Measurements from ENCODE around the gene ZMYM2. TPM values are rescaled to one million over a fixed set of nuclear protein-coding genes. Genes with fewer than 3 reads are reported as not detected.

The ZMYM2 gene
- total and polyA plus RNA-seq, 2 experiments from 2014 or later = 87.9 to 159 TPM

DNA sequence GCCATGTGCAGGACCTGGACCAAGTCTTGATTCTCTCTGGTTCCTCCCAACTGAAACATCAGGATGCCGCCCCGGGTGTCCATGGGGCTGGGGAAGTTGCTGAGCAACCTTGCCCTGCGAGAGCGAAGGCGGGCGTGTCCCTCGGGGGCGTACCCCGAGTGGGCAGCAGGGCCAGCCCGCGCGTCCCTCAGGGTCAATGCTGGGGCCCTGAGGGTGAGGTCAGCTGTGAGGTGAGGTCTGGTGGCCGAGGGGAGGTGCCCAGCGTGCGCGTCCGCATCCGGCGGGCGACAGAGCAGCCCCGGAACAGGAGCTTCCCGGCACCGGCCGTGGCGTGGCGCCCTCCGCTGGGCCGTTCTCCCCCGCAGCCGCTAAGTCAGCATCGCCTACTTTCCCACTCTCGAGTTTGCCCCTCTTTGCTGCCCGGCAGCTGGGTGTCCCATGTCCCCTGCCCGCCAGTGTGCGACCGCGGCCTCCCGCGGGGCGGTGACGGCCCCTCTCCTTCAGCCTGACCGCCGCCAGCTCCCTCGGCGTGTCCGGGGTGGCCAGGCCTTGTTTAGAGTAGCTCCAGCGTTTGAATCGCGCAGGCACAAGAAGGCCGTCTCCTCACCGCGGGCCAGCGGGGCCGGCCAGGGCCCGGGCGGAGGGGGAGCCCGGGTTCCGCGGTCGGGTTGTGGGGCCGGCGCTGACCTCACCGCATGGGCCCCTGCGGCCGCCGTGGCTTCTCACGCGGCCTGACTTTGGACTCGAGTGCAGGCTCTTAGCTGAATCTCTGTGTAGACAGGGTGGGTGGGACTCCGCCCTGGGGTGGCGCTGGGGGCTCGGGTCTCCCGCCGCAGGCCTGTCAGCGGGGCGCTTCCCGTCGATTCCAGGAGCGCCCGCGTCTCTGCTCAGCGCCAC, 169.3 kb downstream of the ZMYM2 start:
- H2AFZ ChIP-seq = peak overlapping the region; percentile 98
- peaks cover 38% of the 10 kb centered on the region for H3K27me3 ChIP-seq (ENCODE audit: insufficient read depth)
- no peaks in the 10 kb centered on the region for H3F3A ChIP-seq (replicated peaks; ENCODE audit: low read depth)
- H3K4me1 ChIP-seq (ENCODE audit: insufficient read depth) = peaks cover 7% of the 10 kb centered on the region
- Mint-ChIP-seq H3K4me1 (no peaks in the 10 kb centered on the region), H3K27ac (no peak overlapping the region), H3K4me3 (peak overlapping the region; percentile 66), H3K27me3 (ENCODE audit: insufficient read depth, low read depth, poor library complexity) (peaks cover 4% of the 10 kb centered on the region), H3K36me3 (ENCODE audit: low read depth) (no peaks in the 10 kb centered on the region), H3K9me3 (no peaks in the 10 kb centered on the region)
- no peak overlapping the region for H3K27ac ChIP-seq (ENCODE audit: low read depth)
- DNase-seq (ENCODE audit: low spot score) (peak; percentile 68), ATAC-seq (peak; percentile 84)
- no peaks in the 10 kb centered on the region for H4K20me1 ChIP-seq (replicated peaks; ENCODE audit: insufficient read depth)
- H3K79me2 ChIP-seq (replicated peaks; ENCODE audit: insufficient read depth) = no peaks in the 10 kb centered on the region
- peak overlapping the region; percentile 82 for H3K4me3 ChIP-seq
- H3K4me2 ChIP-seq = peak overlapping the region; percentile 95
- no peaks in the 10 kb centered on the region for H3K9me2 ChIP-seq (ENCODE audit: insufficient read depth)
- H3K36me3 ChIP-seq (ENCODE audit: insufficient read depth) = no peaks in the 10 kb centered on the region
- TF ChIP-seq, protein P1, sequence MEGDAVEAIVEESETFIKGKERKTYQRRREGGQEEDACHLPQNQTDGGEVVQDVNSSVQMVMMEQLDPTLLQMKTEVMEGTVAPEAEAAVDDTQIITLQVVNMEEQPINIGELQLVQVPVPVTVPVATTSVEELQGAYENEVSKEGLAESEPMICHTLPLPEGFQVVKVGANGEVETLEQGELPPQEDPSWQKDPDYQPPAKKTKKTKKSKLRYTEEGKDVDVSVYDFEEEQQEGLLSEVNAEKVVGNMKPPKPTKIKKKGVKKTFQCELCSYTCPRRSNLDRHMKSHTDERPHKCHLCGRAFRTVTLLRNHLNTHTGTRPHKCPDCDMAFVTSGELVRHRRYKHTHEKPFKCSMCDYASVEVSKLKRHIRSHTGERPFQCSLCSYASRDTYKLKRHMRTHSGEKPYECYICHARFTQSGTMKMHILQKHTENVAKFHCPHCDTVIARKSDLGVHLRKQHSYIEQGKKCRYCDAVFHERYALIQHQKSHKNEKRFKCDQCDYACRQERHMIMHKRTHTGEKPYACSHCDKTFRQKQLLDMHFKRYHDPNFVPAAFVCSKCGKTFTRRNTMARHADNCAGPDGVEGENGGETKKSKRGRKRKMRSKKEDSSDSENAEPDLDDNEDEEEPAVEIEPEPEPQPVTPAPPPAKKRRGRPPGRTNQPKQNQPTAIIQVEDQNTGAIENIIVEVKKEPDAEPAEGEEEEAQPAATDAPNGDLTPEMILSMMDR (conservative IDR thresholded peaks at IDR 0.05; ENCODE audit: low read depth in 2 of 2) = peak; percentile 43 to 57
- no peak for TF ChIP-seq CREB1 (CRISPR knock-in tag; IDR thresholded peaks at IDR 0.05; ENCODE audit: low read depth)
- peak; percentile 58; the same call in 1 of the 2 replicates for TF ChIP-seq POLR2AphosphoS5 (IDR thresholded peaks at IDR 0.05; ENCODE audit: low read depth)

DNA sequence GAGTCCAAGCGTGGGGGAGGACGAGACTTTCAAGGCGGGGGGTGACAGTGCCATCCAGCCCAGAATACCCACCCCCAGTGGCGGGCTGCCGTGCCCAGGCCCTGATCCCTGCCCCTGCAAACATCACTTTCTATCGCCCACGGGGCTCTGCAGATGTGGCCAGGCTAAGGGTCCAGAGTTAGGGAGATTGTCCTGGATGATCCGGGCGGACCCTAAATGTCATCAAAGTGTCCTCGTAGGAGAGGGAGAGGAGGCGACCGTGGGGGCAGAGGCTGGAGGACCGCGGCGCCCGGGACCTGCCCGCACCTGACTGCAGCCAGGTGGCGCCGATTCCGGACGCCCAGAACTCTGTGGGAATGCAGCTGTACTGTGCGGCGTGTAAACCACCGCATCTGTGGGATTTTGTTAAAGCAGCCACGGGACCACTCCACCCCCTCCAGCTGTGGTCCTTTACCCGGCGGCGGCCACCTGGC, 170.0 kb downstream of the ZMYM2 start:
- Mint-ChIP-seq H3K9me3 (no peaks in the 10 kb centered on the region), H3K4me1 (no peaks in the 10 kb centered on the region), H3K27ac (no peak overlapping the region), H3K27me3 (ENCODE audit: insufficient read depth, low read depth, poor library complexity) (peaks cover 4% of the 10 kb centered on the region), H3K36me3 (ENCODE audit: low read depth) (no peaks in the 10 kb centered on the region), H3K4me3 (peak overlapping the region; percentile 66)
- ATAC-seq (peak; percentile 61), DNase-seq (ENCODE audit: low spot score) (no peak)
- Histone ChIP-seq H3K27ac (ENCODE audit: low read depth) (no peak overlapping the region), H3K36me3 (ENCODE audit: insufficient read depth) (no peaks in the 10 kb centered on the region), H3K4me2 (peak overlapping the region; percentile 95), H3K27me3 (ENCODE audit: insufficient read depth) (peaks cover 38% of the 10 kb centered on the region), H3F3A (replicated peaks; ENCODE audit: low read depth) (no peaks in the 10 kb centered on the region), H2AFZ (peak overlapping the region; percentile 98), H3K4me1 (ENCODE audit: insufficient read depth) (peaks cover 7% of the 10 kb centered on the region), H3K9me2 (ENCODE audit: insufficient read depth) (no peaks in the 10 kb centered on the region), H4K20me1 (replicated peaks; ENCODE audit: insufficient read depth) (no peaks in the 10 kb centered on the region), H3K79me2 (replicated peaks; ENCODE audit: insufficient read depth) (no peaks in the 10 kb centered on the region), H3K4me3 (peak overlapping the region; percentile 82)
- no peak for TF ChIP-seq CREB1 (CRISPR knock-in tag; IDR thresholded peaks at IDR 0.05; ENCODE audit: low read depth)
- TF ChIP-seq, protein P1 (conservative IDR thresholded peaks at IDR 0.05; ENCODE audit: low read depth in 2 of 2) = peak; percentile 38 to 62; a peak in 3 of 4 replicates

Data from GM23338 (cell line).